HG03060 (cell line): ENCODE measurements around the gene UTP15.

ENCODE experiments used
- ATAC-seq: cut with Tn5 transposase; IDR thresholded peaks from one replicate; pipeline ENCODE4 v1.9.1; 2021; ENCODE audit warnings: low read depth, moderate number of reproducible peaks; ENCODE audit not compliant: unreplicated experiment

UTP15 gene

DNA sequence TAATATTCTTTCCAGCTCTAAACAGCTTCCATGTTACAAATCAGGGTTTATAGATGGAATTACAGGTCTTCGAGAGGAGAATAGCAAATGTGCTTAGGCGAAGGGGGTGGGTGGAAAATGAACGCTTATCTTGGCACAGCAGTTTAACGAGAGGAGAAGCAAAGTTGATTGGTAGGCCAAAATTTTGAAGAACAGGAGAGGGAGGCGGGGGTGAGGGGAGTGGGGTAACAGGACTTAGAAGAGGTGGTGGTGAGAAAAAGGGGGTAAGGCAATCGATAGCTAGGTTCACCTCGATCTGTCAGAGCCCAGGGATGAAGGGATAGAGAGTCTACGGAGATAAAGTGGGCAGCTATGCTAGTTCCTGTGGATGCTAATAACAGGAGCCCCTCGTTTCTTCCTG, 868 bp upstream of the UTP15 start:
- no peak for ATAC-seq

DNA sequence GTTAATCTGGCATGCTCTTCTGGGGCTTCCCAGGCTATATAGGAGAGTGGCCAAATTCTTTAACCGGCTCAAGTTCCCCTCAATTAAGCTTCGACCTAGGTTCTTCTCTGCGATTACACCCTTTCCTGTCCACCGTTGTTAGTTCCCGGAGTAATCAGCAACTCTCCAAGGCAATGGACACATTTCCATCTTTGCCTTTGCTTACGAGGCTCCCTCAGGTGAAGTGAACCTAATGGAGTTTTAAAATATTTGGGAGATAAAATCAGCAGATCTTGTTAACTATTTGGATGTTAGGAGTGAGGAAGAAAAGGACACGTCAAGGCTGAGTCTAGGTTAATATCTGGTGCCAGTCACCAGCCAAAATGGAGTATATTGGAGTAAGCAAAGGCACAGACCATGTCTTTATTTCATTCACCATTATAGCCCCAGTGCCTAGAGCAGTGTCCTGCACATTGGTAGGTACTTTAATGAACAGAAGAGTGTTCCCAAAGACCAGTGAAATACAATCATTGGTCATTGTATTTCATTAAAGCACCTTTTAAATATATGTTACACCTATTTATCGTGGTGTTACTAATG, 515 bp downstream of the UTP15 start:
- ATAC-seq: no peak

DNA sequence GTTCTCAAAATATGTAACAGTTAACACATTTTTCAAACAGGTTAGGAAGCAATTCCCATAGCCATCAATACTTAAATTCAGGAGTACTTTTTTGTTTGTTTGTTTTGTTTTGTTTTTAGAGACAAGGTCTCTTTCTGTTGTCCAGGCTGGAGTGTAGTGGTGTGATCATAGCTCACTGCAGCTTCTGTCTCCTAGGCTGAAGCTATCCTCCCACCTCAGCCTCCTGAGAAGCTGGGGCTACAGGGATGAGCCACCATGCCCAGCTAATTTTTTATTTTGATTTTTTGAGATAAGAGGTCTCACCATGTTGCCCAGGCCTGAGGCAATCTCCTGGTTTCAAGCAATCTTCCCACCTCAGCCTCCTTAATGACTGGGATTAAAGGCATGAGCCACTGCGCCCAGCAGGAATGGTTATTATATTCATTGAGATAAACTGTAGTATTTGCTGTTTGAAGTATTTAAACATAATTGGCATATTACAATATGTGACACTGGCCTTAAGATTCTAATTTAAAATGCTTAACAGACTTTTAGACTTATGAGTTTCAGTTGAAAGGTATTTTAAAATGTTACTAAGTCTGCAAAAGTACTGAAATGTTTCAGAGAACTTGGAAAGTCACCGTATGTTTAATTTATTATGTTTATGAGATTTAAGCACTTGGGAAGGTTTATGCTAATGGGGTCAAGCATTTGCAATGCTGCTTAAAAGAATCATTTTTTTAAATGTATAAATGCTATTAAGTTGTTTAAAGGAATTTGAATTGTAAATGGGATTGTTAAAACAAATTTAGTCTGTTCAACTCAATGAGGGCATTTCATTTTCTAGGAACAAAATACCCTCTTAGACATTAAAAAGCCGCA, 17.0 kb downstream of the UTP15 start:
- ATAC-seq: no peak

DNA sequence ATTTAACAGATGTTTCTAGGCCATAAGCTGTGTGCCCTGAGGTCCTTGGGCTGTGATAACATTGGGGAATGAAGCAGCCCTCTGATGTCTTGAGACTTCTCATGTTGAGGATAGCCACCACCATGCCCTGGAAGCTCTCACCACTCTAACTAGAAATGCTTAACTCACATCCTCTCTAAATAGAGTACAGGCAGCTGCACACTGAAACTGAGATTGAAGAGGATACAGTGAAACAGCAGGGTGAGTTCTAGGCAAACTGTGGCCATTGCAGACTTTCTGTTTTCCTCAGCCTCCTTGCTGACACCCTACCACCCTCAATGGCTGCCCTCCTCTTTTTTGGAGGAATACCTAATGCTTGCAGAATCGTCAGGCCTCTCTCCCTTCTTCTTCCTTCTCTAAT, 22.4 kb downstream of the UTP15 start:
- no peak for ATAC-seq

DNA sequence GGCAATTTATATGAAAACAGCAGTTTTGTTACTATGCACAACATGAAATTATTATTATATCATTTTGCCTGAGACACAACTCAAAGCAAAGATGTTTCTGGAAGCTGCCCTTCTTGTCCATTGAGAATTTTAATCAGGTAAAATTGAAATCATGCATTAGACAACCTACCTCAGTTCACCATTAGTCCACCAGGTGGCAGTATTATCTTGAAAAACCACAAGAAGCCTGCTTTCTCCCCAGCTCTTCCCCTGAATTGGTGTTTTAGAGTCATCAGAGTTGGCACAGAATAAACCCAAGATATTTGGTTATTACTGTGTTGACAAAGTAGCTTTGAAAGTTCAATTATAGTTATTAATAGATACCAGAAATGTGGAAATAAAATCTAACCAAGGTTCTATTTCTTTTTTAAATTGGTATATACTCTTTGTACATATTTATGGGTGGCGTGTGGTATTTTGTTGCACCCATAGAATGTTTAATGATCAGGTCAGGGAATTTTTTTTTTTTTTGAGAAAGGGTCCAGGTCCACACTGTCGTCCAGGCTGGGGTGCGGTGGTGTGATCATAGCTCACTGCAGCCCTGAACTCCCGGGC, 25.7 kb downstream of the UTP15 start:
- ATAC-seq: no peak

DNA sequence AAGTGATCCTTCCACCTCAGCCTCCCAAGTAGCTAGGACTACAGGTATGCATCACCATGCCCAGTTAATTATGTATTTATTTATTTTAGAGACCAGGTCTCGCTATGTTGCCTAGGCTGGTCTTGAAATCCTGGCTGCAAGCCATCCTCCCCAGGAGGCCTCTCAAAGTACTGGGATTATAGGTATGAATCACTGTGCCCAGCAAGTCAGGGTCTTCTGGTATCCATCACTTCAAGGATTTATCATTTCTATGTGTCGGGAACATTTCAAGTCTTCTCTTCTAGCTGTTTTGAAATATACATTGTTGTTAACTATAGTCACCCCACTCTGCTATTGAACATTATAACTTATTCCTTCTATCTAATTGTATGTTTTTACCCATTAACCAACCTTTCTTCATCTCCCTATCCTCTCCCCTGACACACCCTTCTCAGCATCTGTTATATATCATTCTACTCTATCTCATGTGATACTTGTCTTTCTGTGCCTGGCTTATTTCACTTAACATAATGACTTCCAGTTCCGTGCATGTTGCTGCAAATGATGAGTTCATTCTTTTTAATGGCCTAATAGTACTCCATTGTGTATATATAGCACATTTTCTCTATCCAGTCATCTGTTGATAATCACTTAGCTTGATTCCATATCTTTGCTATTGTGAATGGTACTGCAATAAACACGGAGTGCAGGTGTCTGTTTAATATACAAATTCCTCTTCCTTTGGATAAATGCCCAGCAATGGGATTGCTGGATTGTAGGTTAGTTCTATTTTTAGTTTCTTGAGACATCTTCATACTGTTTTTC, 26.4 kb downstream of the UTP15 start:
- ATAC-seq: no peak

DNA sequence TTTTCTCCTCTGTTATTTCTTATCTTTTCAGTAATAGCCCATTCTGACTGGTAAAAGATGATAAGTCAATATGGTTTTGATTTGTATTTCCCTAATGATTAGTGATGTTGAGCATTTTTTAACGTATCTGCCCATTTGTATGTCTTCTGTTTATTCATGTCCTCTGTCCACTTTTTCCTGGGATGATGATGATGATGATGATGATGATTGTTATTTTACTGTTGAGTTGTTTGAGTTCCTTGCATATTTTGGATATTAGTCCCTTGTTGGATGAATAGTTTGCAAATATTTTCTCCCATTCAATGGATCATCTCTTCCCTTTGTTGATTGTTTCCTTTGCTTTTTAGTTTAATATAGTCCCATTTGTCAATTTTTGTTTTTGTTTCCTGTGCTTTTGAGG, 27.0 kb downstream of the UTP15 start:
- no peak for ATAC-seq

DNA sequence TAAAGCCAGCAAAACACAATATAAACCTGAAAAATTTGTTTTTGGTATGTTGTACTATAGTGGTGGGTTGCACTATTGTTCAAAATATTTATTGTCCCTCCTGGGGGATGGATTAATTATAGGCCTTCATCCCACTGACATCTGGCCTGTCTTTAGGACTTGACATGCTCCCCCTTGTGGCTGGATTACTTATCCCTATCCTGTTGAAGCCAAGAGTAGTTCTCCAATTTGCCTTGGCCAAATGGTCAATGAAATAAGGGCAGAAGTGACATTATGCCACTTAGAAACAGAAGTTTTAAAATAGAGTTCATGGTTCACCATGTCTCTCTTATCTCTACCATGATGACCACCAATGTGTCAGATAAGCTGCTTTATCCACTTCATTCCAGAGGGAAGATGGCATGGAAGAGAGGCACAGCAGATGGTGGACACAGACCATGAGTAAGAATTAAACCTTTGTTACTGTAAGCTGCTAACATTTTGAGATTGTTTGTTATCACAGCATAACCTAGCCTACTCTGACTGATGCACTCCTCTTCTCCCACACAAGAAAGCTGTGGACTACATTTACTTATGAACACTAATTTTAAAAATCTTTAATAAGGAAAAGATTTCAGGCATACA, 31.3 kb downstream of the UTP15 start:
- no peak for ATAC-seq

DNA sequence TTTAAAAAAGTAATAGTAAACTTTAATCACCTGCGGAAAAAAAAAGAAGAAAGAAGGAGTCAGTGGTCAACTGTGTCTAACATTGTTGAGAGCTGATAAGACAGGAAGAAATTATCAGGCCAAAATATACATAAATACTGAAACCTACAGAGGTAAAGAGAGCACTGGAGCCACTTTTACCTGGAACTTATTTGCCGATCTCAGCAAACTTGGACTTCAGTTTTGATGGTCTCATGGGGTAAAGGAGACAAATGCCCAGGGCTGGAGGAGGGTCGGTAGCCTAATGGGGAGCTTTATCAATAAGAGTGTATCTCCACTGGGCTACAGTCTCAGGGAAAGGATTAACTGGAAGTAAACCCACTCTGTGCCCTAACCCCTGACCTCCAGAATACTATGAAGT, 33.8 kb downstream of the UTP15 start:
- ATAC-seq: no peak

DNA sequence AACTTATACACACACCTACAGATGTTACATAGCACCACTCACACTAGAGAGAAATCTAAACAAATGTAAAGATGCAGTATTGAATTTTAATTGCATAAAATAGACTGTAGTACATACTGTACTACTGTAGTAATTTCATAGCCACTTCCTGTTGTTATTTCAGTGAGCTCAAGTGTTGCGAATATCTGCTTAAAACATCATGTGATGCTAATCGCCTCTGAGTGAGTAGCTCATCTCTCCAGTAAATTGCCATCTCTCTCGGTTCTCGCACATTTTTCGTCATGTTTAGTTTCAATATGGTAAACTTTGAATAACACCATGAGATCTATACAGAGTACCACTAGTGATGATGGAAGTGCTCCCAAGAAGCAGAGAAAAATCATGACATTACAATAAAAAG, 38.5 kb downstream of the UTP15 start:
- no peak for ATAC-seq

DNA sequence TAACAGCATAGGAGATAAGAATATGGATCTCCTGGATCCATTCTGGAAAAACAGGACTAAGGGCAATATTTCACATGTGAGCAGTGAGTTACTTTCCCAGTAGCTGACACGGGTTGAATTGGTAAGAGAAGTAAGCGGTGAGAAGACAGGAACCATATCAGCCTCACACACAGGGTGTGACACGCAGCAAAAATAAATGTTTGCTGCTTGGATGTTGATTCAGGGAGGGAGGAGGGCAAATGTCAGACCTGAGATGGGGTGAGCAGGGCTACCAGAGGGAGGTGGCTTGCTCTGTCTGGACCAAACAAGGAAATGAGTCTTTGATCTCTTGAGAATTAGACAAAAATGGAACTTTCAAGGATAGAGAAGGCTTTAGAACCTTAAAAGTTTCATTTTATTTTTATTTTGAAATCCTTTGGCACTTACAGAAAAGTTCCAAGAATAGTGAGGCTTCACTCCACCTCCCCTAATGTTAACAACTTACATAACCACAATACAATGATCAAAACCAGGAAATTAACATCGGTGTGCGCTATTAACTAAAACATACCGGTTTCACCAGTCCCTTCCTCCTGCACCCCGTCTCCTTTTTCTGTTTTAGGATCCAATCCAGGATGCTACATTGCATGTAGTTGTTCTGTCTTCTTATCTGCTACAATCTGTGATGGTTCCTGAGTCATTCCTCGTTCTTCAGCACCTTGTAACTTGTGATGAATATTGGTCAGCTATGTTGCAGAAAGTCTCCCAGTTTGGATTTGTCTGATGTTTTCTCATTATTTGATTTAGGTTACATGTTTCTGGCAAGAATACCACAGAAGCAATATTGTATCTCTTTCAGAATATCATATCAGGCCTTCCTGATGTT, 39.9 kb downstream of the UTP15 start:
- ATAC-seq: no peak

DNA sequence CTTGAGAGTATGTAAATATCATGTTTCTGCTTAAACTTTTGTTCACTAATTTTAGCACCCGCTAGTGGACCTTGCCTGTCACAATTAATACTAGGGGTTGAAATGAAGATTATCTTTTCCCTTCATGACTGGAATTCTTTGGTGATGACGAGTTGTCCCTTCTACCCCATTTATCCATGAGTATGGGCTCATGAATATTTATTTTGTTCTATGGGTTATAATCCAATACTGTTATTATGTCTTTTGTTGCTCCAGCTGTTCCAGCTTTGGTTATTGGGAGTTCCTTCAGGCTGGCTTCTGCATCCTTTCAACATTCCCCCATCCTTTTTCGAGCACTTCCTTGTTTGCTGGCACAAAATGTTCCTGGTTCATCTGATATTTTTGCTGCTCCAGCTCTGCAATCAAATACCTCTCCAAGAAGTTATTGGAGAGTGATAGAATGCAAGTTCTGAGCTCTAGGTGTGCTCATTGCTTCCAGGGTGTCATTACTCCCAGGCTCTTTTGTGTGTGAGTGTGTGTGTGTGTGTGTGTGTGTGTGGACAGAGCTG, 40.7 kb downstream of the UTP15 start:
- no peak for ATAC-seq

DNA sequence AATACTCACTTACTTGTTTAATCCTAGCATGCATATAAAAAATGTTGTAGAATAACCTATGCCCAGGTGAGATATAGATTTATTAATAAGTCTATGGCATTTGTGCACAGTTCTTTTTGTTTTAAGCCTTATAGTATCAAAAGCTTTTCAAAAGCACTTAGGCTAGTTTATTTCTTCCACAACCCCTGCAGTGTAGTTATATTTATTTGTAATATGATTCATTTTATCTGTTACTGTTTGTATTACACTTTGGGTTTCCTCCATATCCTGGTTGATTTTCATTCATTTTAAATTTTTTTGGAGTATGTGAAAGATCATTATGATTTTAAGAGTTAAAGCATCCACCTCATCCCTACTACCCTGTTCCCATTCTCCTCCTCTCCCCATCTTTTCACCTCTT, 41.7 kb downstream of the UTP15 start:
- ATAC-seq: no peak

DNA sequence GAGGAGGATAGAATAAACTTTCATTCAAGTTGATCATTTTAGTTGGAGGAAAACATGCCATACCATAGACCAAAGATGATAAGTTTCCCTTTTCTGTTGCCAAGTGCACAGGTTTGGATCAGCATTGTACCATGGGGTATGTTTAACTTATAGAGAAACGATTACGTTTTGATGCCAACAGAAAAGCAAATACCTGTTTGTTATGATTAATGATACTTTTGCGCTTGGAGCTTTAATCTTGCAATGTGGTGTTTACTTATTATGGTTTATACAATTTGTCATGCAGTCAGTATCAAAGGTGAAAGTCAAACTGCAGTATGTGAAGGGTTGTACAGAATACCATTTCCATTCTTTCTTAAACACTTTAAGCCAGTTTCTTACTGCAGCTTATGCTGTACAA, 47.3 kb downstream of the UTP15 start:
- ATAC-seq: no peak

DNA sequence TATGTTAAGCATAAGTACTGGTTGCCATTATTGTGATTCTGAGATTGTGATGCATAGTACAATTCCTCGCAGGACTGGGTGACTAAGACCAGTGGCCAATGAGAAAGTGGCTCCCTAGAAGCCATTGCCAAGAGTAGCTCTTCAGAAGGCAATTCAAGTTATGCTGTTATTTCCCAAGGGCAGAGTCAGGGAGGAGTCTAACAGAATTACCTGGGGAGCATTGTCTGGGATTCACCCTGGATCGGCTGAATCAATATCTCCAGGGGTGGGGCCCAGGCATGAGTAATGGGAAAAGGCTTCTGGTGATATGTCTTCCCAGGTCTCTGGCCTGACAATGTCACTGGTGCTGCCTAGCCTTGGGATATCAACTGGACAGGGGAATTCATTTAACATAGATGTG, 49.5 kb downstream of the UTP15 start:
- ATAC-seq: no peak

DNA sequence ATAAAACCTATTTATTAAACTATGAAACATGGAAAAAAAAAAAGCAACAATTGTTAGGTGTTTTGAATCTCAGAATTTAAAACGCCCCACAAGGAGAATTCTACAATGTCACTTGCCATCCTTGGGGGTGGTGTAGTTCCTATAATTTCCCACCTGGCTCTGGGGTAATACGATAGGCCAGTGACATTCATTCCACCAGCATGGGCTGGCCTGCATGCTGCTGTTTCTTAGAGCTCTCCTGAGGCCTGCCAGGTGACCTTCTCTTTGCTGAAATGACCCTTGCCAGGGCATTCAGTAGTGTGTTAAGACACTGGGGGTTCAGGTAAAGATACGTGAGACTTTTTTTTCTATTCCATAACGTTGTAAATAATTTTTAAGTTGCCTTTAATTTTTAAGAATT, 50.4 kb downstream of the UTP15 start:
- ATAC-seq: no peak

DNA sequence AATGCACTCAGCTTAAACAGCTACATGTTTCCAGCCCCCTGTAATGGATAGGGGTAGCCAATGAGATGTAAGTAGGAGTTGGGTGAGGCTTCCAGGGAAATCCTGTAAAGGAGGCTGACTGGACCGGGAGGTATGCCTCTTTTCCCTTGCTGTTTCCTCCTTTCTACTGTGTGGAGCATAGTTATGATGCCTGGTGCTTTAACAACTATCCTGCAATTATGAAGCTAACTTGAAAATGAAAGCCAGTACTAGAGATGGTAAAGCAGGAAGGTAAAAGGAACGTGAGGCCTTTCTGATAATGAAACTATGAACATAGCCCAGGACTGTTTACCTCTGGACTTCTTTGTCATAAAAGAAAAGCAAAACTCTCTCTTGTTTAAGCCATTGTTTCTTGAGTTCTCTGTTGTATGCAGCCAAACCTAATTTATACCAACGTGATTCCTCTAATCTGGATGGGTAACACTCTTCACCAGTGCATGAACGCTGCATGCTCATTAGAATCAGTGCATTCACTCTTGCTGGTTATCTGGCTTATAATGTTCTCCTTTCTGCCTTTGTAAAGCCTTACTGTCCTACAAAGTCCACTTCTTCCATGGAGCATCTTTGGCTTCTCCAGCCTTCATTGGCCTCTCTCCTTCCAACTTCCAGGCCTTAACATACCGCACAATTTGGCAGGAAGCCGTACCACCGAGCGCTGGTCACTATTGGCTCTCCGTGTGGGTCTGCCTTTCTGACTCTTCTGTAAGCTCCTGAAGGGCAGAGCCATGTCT, 52.2 kb downstream of the UTP15 start:
- no peak for ATAC-seq

DNA sequence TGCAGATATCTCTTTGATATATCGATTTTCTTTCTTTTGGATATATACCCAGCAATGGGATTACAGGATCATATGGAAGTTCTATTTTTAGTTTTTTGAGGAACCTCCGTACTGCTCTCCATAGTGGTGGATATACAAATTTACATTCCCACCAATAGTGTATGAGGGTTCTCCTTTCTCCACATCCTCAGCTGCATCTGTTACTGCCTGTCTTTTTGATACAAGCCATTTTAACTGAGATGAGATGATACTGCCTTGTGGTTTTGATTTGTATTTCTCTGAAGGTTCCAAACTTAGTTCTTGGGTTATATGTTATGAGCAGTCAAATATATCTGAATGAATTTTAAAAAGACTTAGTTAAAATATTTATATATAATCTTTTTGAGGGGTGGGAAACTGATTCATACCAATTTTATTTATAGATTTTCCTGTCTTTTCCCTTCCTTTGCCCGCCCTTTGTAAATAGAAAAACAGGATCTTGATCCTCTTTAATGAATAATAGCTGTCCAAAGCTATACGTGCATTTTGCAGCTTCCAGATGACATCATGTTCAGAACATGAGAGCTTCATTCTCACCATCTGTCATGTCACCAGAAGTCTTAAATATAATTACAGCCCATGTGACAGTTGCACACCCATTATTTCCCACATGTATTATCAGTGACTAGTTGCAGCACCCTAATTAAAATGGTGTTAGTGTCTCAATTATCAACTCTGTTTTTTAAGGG, 54.2 kb downstream of the UTP15 start:
- no peak for ATAC-seq
